ENCODE results near the gene DPP8.

Gene DPP8

GRCh38 chr15:65525622-65526021 is 8.1 kb upstream of the DPP8 start:
- Histone ChIP-seq H3K18ac (ENCODE audit: low read depth in 1 of 2, low read length in 2 of 2) (no peak overlapping the region), H2BK15ac (ENCODE audit: low read depth, poor library complexity, severe bottlenecking) (no peak overlapping the region), H3K4me3 (ENCODE audit: insufficient read depth in 1 of 2, low read depth in 1 of 2, low read length in 2 of 2) (no peak overlapping the region), H3K4ac (ENCODE audit: low read depth in 1 of 2, low read length in 2 of 2) (no peak overlapping the region), H3K27me3 (ENCODE audit: control insufficient read depth in 1 of 2, insufficient read depth in 1 of 2, low read length in 2 of 2) (no peaks in the 10 kb centered on the region), H3K36me3 (ENCODE audit: control insufficient read depth in 1 of 2, insufficient read depth in 2 of 2, low read depth in 1 of 2, low read length in 2 of 2) (no peaks in the 10 kb centered on the region), H2AK5ac (ENCODE audit: low read length, severe bottlenecking) (no peak overlapping the region), H3K4me2 (ENCODE audit: low read length, poor library complexity, severe bottlenecking) (no peak overlapping the region), H2AFZ (ENCODE audit: low read depth, low read length) (no peak overlapping the region), H4K8ac (ENCODE audit: low read length) (no peak overlapping the region), H3K14ac (ENCODE audit: low read length in 2 of 2) (no peak overlapping the region), H3K79me1 (replicated peaks; ENCODE audit: low read length, poor library complexity, severe bottlenecking) (no peaks in the 10 kb centered on the region), H2BK120ac (ENCODE audit: low read depth, low read length) (no peak overlapping the region), H3K23ac (ENCODE audit: low read length in 2 of 2) (no peak overlapping the region), H3K27ac (ENCODE audit: low read length, poor library complexity, severe bottlenecking) (no peak overlapping the region), H4K91ac (ENCODE audit: low read length) (no peak overlapping the region), H2BK12ac (ENCODE audit: low read length in 2 of 2) (no peak overlapping the region), H3K9me3 (ENCODE audit: control insufficient read depth, low read length) (no peaks in the 10 kb centered on the region), H3K4me1 (ENCODE audit: control insufficient read depth, insufficient read depth, low read depth, low read length) (no peaks in the 10 kb centered on the region), H3K9ac (ENCODE audit: low read length) (no peak overlapping the region), H2BK5ac (ENCODE audit: low read depth, low read length, poor library complexity, severe bottlenecking) (no peak overlapping the region)
- WGBS, result 100% methylated on average over 1 of the region's 1 CpG
- DNase-seq, result peak; percentile 30

GRCh38 chr15:65524226-65524625 is 6.7 kb upstream of the DPP8 start:
- Histone ChIP-seq H3K4me3 (ENCODE audit: insufficient read depth in 1 of 2, low read depth in 1 of 2, low read length in 2 of 2) (no peak overlapping the region), H2BK15ac (ENCODE audit: low read depth, poor library complexity, severe bottlenecking) (no peak overlapping the region), H3K9ac (ENCODE audit: low read length) (no peak overlapping the region), H4K91ac (ENCODE audit: low read length) (no peak overlapping the region), H4K8ac (ENCODE audit: low read length) (no peak overlapping the region), H3K9me3 (ENCODE audit: control insufficient read depth, low read length) (no peaks in the 10 kb centered on the region), H2AFZ (ENCODE audit: low read depth, low read length) (no peak overlapping the region), H3K36me3 (ENCODE audit: control insufficient read depth in 1 of 2, insufficient read depth in 2 of 2, low read depth in 1 of 2, low read length in 2 of 2) (no peaks in the 10 kb centered on the region), H2AK5ac (ENCODE audit: low read length, severe bottlenecking) (no peak overlapping the region), H2BK5ac (ENCODE audit: low read depth, low read length, poor library complexity, severe bottlenecking) (no peak overlapping the region), H2BK120ac (ENCODE audit: low read depth, low read length) (no peak overlapping the region), H3K14ac (ENCODE audit: low read length in 2 of 2) (no peak overlapping the region), H3K4me2 (ENCODE audit: low read length, poor library complexity, severe bottlenecking) (no peak overlapping the region), H3K18ac (ENCODE audit: low read depth in 1 of 2, low read length in 2 of 2) (no peak overlapping the region), H3K4ac (ENCODE audit: low read depth in 1 of 2, low read length in 2 of 2) (no peak overlapping the region), H3K27ac (ENCODE audit: low read length, poor library complexity, severe bottlenecking) (no peak overlapping the region), H2BK12ac (ENCODE audit: low read length in 2 of 2) (no peak overlapping the region), H3K79me1 (replicated peaks; ENCODE audit: low read length, poor library complexity, severe bottlenecking) (no peaks in the 10 kb centered on the region), H3K23ac (ENCODE audit: low read length in 2 of 2) (no peak overlapping the region), H3K27me3 (ENCODE audit: control insufficient read depth in 1 of 2, insufficient read depth in 1 of 2, low read length in 2 of 2) (no peaks in the 10 kb centered on the region), H3K4me1 (ENCODE audit: control insufficient read depth, insufficient read depth, low read depth, low read length) (no peaks in the 10 kb centered on the region)
- WGBS, result 81% methylated on average over 10 of the region's 10 CpGs
- no peak for DNase-seq

- Histone ChIP-seq H2BK15ac (ENCODE audit: low read depth, poor library complexity, severe bottlenecking) (no peak overlapping the region), H4K91ac (ENCODE audit: low read length) (no peak overlapping the region), H3K36me3 (ENCODE audit: control insufficient read depth in 1 of 2, insufficient read depth in 2 of 2, low read depth in 1 of 2, low read length in 2 of 2) (no peaks in the 10 kb centered on the region), H3K4me2 (ENCODE audit: low read length, poor library complexity, severe bottlenecking) (no peak overlapping the region), H2AK5ac (ENCODE audit: low read length, severe bottlenecking) (no peak overlapping the region), H2AFZ (ENCODE audit: low read depth, low read length) (no peak overlapping the region), H2BK12ac (ENCODE audit: low read length in 2 of 2) (no peak overlapping the region), H3K23ac (ENCODE audit: low read length in 2 of 2) (no peak overlapping the region), H3K27ac (ENCODE audit: low read length, poor library complexity, severe bottlenecking) (no peak overlapping the region), H3K9ac (ENCODE audit: low read length) (no peak overlapping the region), H2BK5ac (ENCODE audit: low read depth, low read length, poor library complexity, severe bottlenecking) (no peak overlapping the region), H3K4ac (ENCODE audit: low read depth in 1 of 2, low read length in 2 of 2) (no peak overlapping the region), H3K27me3 (ENCODE audit: control insufficient read depth in 1 of 2, insufficient read depth in 1 of 2, low read length in 2 of 2) (no peaks in the 10 kb centered on the region), H3K4me3 (ENCODE audit: insufficient read depth in 1 of 2, low read depth in 1 of 2, low read length in 2 of 2) (no peak overlapping the region), H4K8ac (ENCODE audit: low read length) (no peak overlapping the region), H3K4me1 (ENCODE audit: control insufficient read depth, insufficient read depth, low read depth, low read length) (peaks cover under 1% of the 10 kb centered on the region), H3K18ac (ENCODE audit: low read depth in 1 of 2, low read length in 2 of 2) (no peak overlapping the region), H3K14ac (ENCODE audit: low read length in 2 of 2) (no peak overlapping the region), H3K79me1 (replicated peaks; ENCODE audit: low read length, poor library complexity, severe bottlenecking) (no peaks in the 10 kb centered on the region), H3K9me3 (ENCODE audit: control insufficient read depth, low read length) (no peaks in the 10 kb centered on the region), H2BK120ac (ENCODE audit: low read depth, low read length) (no peak overlapping the region)
- no peak for DNase-seq
- 90% methylated on average over 4 of the region's 7 CpGs for WGBS
Measured at GRCh38 chr15:65521350-65521749, 3.9 kb upstream of the DPP8 start.

- Histone ChIP-seq H3K18ac (ENCODE audit: low read depth in 1 of 2, low read length in 2 of 2) (no peak overlapping the region), H2BK12ac (ENCODE audit: low read length in 2 of 2) (no peak overlapping the region), H2AK5ac (ENCODE audit: low read length, severe bottlenecking) (no peak overlapping the region), H3K4me3 (ENCODE audit: insufficient read depth in 1 of 2, low read depth in 1 of 2, low read length in 2 of 2) (no peak overlapping the region), H3K23ac (ENCODE audit: low read length in 2 of 2) (no peak overlapping the region), H3K27me3 (ENCODE audit: control insufficient read depth in 1 of 2, insufficient read depth in 1 of 2, low read length in 2 of 2) (no peaks in the 10 kb centered on the region), H3K79me1 (replicated peaks; ENCODE audit: low read length, poor library complexity, severe bottlenecking) (no peaks in the 10 kb centered on the region), H3K9ac (ENCODE audit: low read length) (no peak overlapping the region), H2BK120ac (ENCODE audit: low read depth, low read length) (no peak overlapping the region), H4K8ac (ENCODE audit: low read length) (no peak overlapping the region), H3K36me3 (ENCODE audit: control insufficient read depth in 1 of 2, insufficient read depth in 2 of 2, low read depth in 1 of 2, low read length in 2 of 2) (peaks cover 3 to 16% of the 10 kb centered on the region in 2 experiments), H3K14ac (ENCODE audit: low read length in 2 of 2) (no peak overlapping the region), H2BK15ac (ENCODE audit: low read depth, poor library complexity, severe bottlenecking) (no peak overlapping the region), H3K9me3 (ENCODE audit: control insufficient read depth, low read length) (no peaks in the 10 kb centered on the region), H3K4me1 (ENCODE audit: control insufficient read depth, insufficient read depth, low read depth, low read length) (peaks cover 4% of the 10 kb centered on the region), H3K27ac (ENCODE audit: low read length, poor library complexity, severe bottlenecking) (no peak overlapping the region), H3K4me2 (ENCODE audit: low read length, poor library complexity, severe bottlenecking) (no peak overlapping the region), H4K91ac (ENCODE audit: low read length) (no peak overlapping the region), H2BK5ac (ENCODE audit: low read depth, low read length, poor library complexity, severe bottlenecking) (no peak overlapping the region), H2AFZ (ENCODE audit: low read depth, low read length) (no peak overlapping the region), H3K4ac (ENCODE audit: low read depth in 1 of 2, low read length in 2 of 2) (no peak overlapping the region)
- DNase-seq, result no peak
- 100% methylated on average over 1 of the region's 4 CpGs for WGBS
Measured at GRCh38 chr15:65518633-65519285, 1.3 kb upstream of the DPP8 start.

Data from mesenchymal stem cell (in vitro differentiated cells and primary cell).